Tibial nerve (tissue), 4 donors: ENCODE results near the gene NCK2. TPM values are rescaled to one million over a fixed set of nuclear protein-coding genes. Genes with fewer than 3 reads are reported as not detected.

ENCODE experiments used
- DNase-seq, 2 donors: peaks; one replicate each; pipeline ENCODE4 v3.0.0-alpha.2; 2019; ENCODE audit warnings: low spot score in 2 of 2
- H3K27ac ChIP-seq, 4 donors: fragments of 200-600 bp; sonication (generic) in 3 of 4; one replicate each; pipeline ENCODE4 v1.5.1; 2017 to 2019; ENCODE audit warnings: mild to moderate bottlenecking in 1 of 4
- H3K27me3 ChIP-seq, 2 donors: fragments of 200-600 bp; sonication (generic) in 1 of 2; one replicate each; pipeline versions ENCODE4 v1.5.1 to v1.6.0; 2017 to 2019
- H3K36me3 ChIP-seq, 3 donors: fragments of 200-600 bp; sonication (generic); one replicate each; pipeline ENCODE4 v1.5.1; 2018 to 2019
- H3K4me1 ChIP-seq, 4 donors: fragments of 200-600 bp; sonication (generic) in 3 of 4; one replicate each; pipeline ENCODE4 v1.5.1; 2017 to 2019
- H3K4me3 ChIP-seq, 4 donors: fragments of 200-600 bp; sonication (generic) in 3 of 4; one replicate each; pipeline ENCODE4 v1.5.1; 2017 to 2019; ENCODE audit warnings: mild to moderate bottlenecking in 1 of 4, moderate library complexity in 1 of 4
- H3K9me3 ChIP-seq, 4 donors: fragments of 200-600 bp; sonication (generic) in 3 of 4; one replicate each; pipeline ENCODE4 v1.5.1; 2017 to 2019
- EP300 ChIP-seq, 2 donors: sonication (generic); formaldehyde crosslinking; IDR thresholded peaks; one replicate each; pipeline ENCODE4 v1.6.1; 2017; ENCODE audit warnings: antibody characterized with exemption in 2 of 2, mild to moderate bottlenecking in 1 of 2
- POLR2A ChIP-seq, 2 donors: fragments of 450-650 bp; IDR thresholded peaks; one replicate each; pipeline ENCODE4 v1.6.1; 2017; ENCODE audit warnings: antibody characterized with exemption in 2 of 2, mild to moderate bottlenecking in 2 of 2, moderate library complexity in 2 of 2
- WGBS, 2 donors: methylation state at CpG; one replicate each; pipeline ENCODE4 v1.1.5; 2018; 5-methylcytosine and 5-hydroxymethylcytosine counted together
- total RNA-seq, 4 donors: library from RNA; depleted of rRNA; stranded (reverse); fragments of >200 nt; gene quantifications; one replicate each; pipeline ENCODE4 v1.1.0, GENCODE V29; 2016
- TF ChIP-seq, protein P1 (sequence below), 5 experiments: fragments of 200-600 bp in 3 of 5; fragments of 450-650 bp in 2 of 5; sonication (generic) in 3 of 5; IDR thresholded peaks; one replicate each; pipeline ENCODE4 v1.5.1; 2016 to 2019; ENCODE audit warnings: antibody characterized with exemption in 5 of 5, mild to moderate bottlenecking in 3 of 5, moderate library complexity in 2 of 5

The NCK2 gene
- total RNA-seq, 4 donors from 2014 or later: 22.6 to 35.9 (median 28.1) TPM

DNA sequence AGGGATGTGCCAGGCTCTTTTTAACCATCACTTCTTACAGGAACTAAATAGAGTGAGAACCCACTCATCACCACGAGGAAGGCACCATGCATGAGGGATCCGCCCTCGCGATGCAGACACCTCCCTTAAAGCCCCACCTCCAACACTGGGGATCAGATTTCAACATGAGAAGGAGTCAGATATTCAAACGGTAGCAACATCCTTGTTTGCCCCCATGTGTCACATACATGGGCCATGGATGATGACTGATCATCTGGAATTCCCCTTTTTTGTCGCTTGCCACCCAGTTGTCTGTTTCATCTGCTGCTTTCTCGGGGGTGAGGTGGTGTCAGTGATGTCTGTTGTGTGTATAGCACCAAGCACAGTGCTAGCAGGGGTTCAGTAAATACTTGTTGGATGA, 57.9 kb downstream of the NCK2 start:
- 62 to 64% methylated on average over 7 of the region's 7 CpGs for WGBS, 2 donors
- Histone ChIP-seq H3K36me3 (no peaks in the 10 kb centered on the region), H3K27ac (no peak overlapping the region), H3K9me3 (no peaks in the 10 kb centered on the region), H3K27me3 (no peaks in the 10 kb centered on the region), H3K4me1 (peaks cover 0 to 66% (median 37%) of the 10 kb centered on the region in 4 donors), H3K4me3 (no peak overlapping the region)
- no peak for TF ChIP-seq EP300 (IDR thresholded peaks at IDR 0.05)
- TF ChIP-seq POLR2A (IDR thresholded peaks at IDR 0.05): no peak
- TF ChIP-seq, protein P1, sequence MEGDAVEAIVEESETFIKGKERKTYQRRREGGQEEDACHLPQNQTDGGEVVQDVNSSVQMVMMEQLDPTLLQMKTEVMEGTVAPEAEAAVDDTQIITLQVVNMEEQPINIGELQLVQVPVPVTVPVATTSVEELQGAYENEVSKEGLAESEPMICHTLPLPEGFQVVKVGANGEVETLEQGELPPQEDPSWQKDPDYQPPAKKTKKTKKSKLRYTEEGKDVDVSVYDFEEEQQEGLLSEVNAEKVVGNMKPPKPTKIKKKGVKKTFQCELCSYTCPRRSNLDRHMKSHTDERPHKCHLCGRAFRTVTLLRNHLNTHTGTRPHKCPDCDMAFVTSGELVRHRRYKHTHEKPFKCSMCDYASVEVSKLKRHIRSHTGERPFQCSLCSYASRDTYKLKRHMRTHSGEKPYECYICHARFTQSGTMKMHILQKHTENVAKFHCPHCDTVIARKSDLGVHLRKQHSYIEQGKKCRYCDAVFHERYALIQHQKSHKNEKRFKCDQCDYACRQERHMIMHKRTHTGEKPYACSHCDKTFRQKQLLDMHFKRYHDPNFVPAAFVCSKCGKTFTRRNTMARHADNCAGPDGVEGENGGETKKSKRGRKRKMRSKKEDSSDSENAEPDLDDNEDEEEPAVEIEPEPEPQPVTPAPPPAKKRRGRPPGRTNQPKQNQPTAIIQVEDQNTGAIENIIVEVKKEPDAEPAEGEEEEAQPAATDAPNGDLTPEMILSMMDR (IDR thresholded peaks at IDR 0.05): no peak
- no peak for DNase-seq

DNA sequence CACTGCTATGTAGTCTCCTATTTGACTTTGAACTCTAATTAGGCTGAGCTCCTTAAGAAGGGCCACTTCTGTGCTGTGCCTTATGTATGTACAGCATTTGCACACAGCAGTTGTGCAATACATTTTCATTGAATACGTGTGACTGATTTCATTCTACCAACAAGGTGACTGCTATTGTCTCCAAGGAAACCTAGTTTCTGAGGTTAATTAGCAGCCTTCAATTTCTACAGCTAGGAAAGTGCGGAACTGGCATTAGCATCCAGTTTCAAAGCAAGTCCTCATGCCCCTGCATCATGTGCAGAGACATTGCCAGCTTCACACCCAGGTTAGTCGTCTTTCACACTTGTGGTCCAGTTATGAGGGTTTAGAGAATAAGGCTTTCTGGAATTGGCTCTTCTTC, 58.6 kb downstream of the NCK2 start:
- 86 to 89% methylated on average over 3 of the region's 3 CpGs for WGBS, 2 donors

DNA sequence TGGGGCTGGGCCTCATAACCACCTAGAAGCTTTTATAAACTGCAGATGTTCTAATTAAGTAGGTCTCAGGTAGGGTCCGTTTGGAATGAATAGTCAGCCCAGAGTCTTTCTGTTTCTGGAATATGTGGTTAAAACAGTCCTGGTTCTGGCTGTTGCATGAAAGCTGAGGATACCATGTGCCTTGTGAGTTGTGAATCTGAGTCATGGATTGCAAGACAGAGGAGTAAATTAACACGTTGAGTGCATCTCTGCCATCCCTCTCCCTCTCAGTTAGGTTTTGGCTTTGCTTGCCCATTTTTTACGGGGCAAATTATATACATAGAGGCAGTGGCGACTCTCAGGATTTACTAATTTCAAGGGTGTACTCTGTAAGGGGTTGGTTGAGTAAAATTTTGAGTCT, 59.1 kb downstream of the NCK2 start:
- no peaks in the 10 kb centered on the region for H3K9me3 ChIP-seq
- TF ChIP-seq EP300 (IDR thresholded peaks at IDR 0.05) (no peak), POLR2A (IDR thresholded peaks at IDR 0.05) (no peak)
- TF ChIP-seq, protein P1 (IDR thresholded peaks at IDR 0.05): no peak
- H3K4me3 ChIP-seq: no peak overlapping the region
- DNase-seq: no peak
- 71 to 84% methylated on average over 4 of the region's 4 CpGs for WGBS, 2 donors
- peaks cover 0 to 61% (median 28%) of the 10 kb centered on the region in 4 donors for H3K4me1 ChIP-seq
- H3K27ac ChIP-seq: no peak overlapping the region
- no peaks in the 10 kb centered on the region for H3K27me3 ChIP-seq
- no peaks in the 10 kb centered on the region for H3K36me3 ChIP-seq

More for the DNA sequence above, 58.6 kb downstream of the NCK2 start:
- H3K9me3 ChIP-seq: no peaks in the 10 kb centered on the region
- peaks cover 0 to 63% (median 30%) of the 10 kb centered on the region in 4 donors for H3K4me1 ChIP-seq
- no peaks in the 10 kb centered on the region for H3K36me3 ChIP-seq
- H3K4me3 ChIP-seq: no peak overlapping the region
- DNase-seq: no peak
- H3K27ac ChIP-seq: no peak overlapping the region
- H3K27me3 ChIP-seq: no peaks in the 10 kb centered on the region
- TF ChIP-seq POLR2A (IDR thresholded peaks at IDR 0.05) (no peak), EP300 (IDR thresholded peaks at IDR 0.05) (no peak)

DNA sequence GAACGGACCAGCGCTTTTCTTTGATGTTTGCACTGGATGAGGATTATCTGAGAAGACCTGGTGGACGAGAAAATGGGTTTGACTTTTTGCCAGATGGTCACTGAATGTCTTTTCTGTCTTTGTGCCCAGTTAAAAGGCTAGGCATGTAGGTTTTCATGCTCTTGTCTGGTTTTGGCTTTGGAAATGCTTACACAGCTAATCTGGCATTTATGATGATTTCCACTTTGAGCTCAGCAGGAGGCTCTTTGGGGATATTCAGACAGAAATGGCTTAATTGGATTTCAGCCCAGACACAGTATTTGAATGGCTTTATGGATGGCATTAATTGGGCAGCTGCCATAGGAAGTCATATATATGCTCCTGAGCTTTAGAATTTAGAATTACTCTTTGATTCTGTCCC, 59.6 kb downstream of the NCK2 start:
- DNase-seq: no peak
- Histone ChIP-seq H3K27ac (peak overlapping the region in 1 of 4 donors; percentile 12), H3K9me3 (no peaks in the 10 kb centered on the region), H3K36me3 (no peaks in the 10 kb centered on the region), H3K4me3 (no peak overlapping the region), H3K27me3 (no peaks in the 10 kb centered on the region), H3K4me1 (peaks cover 0 to 56% (median 27%) of the 10 kb centered on the region in 4 donors)
- no peak for TF ChIP-seq EP300 (IDR thresholded peaks at IDR 0.05)
- TF ChIP-seq, protein P1 (IDR thresholded peaks at IDR 0.05): no peak
- TF ChIP-seq POLR2A (IDR thresholded peaks at IDR 0.05): no peak
- WGBS, 2 donors: 36 to 48% methylated on average over 3 of the region's 3 CpGs

DNA sequence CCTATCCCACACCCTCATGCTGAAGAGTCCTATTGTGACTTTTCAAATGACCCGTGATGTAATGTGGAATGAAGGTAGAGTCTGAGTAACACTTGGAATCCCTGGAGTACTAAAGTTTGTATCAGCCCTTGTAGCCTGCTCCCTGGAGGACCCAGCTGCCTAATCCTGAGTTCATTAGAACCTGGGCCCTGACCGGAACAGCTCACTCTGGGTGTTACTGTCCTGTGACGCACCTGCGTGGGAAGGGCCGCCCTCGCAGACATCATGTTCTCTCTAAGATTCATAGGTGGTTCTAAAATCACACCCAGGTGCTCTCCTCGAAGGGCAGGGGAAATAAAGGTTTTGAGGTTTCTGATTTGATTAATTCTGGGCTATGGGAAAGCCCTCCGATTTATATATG, 62.3 kb downstream of the NCK2 start:
- H3K27me3 ChIP-seq: no peaks in the 10 kb centered on the region
- WGBS, 2 donors: 91 to 93% methylated on average over 8 of the region's 8 CpGs
- DNase-seq: no peak
- no peaks in the 10 kb centered on the region for H3K36me3 ChIP-seq
- H3K27ac ChIP-seq: no peak overlapping the region
- TF ChIP-seq EP300 (IDR thresholded peaks at IDR 0.05) (no peak), POLR2A (IDR thresholded peaks at IDR 0.05) (no peak)
- TF ChIP-seq, protein P1 (IDR thresholded peaks at IDR 0.05): no peak
- no peaks in the 10 kb centered on the region for H3K9me3 ChIP-seq
- no peak overlapping the region for H3K4me3 ChIP-seq
- peaks cover 0 to 51% (median 22%) of the 10 kb centered on the region in 4 donors for H3K4me1 ChIP-seq
